CD14-positive monocyte (primary cell): ENCODE data around the gene DENND1B. TPM values are rescaled to one million over a fixed set of nuclear protein-coding genes. Genes with fewer than 3 reads are reported as not detected.

Experiments
- DNase-seq, 3 donors: peaks; one replicate each; pipeline ENCODE4 v3.0.0-alpha.2; 2011 to 2022
- H2AFZ ChIP-seq: 2 replicates; pipeline ENCODE4 v1.6.0; 2012; ENCODE audit warnings: mild to moderate bottlenecking, low read depth, low read length, inconsistent platforms; ENCODE audit not compliant: insufficient read depth, poor library complexity, severe bottlenecking
- H3K27ac ChIP-seq, 2 donors: 1 replicate in 1 of 2; 2 replicates in 1 of 2; pipeline ENCODE4 v1.5.1; 2012 to 2013; ENCODE audit warnings: low read length in 2 of 2, control low read depth in 1 of 2, inconsistent platforms in 1 of 2, low read depth in 1 of 2, mild to moderate bottlenecking in 1 of 2
- H3K27me3 ChIP-seq, 2 donors: one replicate each; pipeline versions ENCODE4 v1.6.0 to v1.6.1; 2011 to 2013; ENCODE audit warnings: low read length in 2 of 2; ENCODE audit not compliant: control insufficient read depth in 2 of 2, insufficient read depth in 2 of 2
- H3K36me3 ChIP-seq, 2 donors: replicated peaks in 1 of 2; 1 replicate in 1 of 2; 2 replicates in 1 of 2; pipeline versions ENCODE4 v1.5.1 to v1.6.1; 2012 to 2013; ENCODE audit warnings: low read length in 2 of 2, control low read depth in 1 of 2, inconsistent platforms in 1 of 2, mild to moderate bottlenecking in 1 of 2; ENCODE audit not compliant: insufficient read depth in 2 of 2, control insufficient read depth in 1 of 2
- H3K4me1 ChIP-seq, 2 donors: 1 replicate in 1 of 2; 2 replicates in 1 of 2; pipeline versions ENCODE4 v1.5.1 to v1.6.1; 2012 to 2013; ENCODE audit warnings: low read length in 2 of 2, control low read depth in 1 of 2, inconsistent platforms in 1 of 2, mild to moderate bottlenecking in 1 of 2, moderate library complexity in 1 of 2; ENCODE audit not compliant: insufficient read depth in 2 of 2, control insufficient read depth in 1 of 2
- H3K4me2 ChIP-seq: replicated peaks from 2 replicates; pipeline ENCODE3; 2012; ENCODE audit warnings: low read length, moderate library complexity, mild to moderate bottlenecking; ENCODE audit not compliant: poor library complexity, severe bottlenecking; ENCODE audit errors: extremely low read depth
- H3K4me3 ChIP-seq, 3 experiments: fragments of 200-600 bp in 1 of 3; sonication (generic) in 1 of 3; replicated peaks in 1 of 3; 1 replicate in 2 of 3; 2 replicates in 1 of 3; pipeline ENCODE4 v1.5.1; 2011 to 2013; ENCODE audit warnings: low read length in 3 of 3, mild to moderate bottlenecking in 3 of 3, control low read depth in 2 of 3, low read depth in 2 of 3, inconsistent platforms in 1 of 3, moderate library complexity in 1 of 3
- H3K79me2 ChIP-seq: 2 replicates; pipeline ENCODE4 v1.6.0; 2012; ENCODE audit warnings: mild to moderate bottlenecking, control low read depth, inconsistent platforms, low read length, moderate library complexity; ENCODE audit not compliant: insufficient read depth
- H3K9ac ChIP-seq: 2 replicates; pipeline ENCODE4 v1.6.0; 2017; ENCODE audit warnings: low read length, mild to moderate bottlenecking; ENCODE audit not compliant: insufficient read depth, poor library complexity, severe bottlenecking
- H3K9me3 ChIP-seq, 2 donors: replicated peaks in 1 of 2; 1 replicate in 1 of 2; 2 replicates in 1 of 2; pipeline versions ENCODE4 v1.5.1 to v1.6.1; 2012 to 2013; ENCODE audit warnings: low read length in 2 of 2, control low read depth in 1 of 2; ENCODE audit not compliant: control insufficient read depth in 1 of 2, insufficient read depth in 1 of 2
- H4K20me1 ChIP-seq: 2 replicates; pipeline ENCODE4 v1.6.0; 2012; ENCODE audit warnings: mild to moderate bottlenecking, low read length, control low read depth, moderate library complexity; ENCODE audit not compliant: insufficient read depth
- H3K27ac Mint-ChIP-seq, 7 donors: one replicate each; pipeline ENCODE4 v1.8.0; 2020; ENCODE audit warnings: mild to moderate bottlenecking in 7 of 7, mixed read lengths in 7 of 7, moderate library complexity in 6 of 7, inconsistent platforms in 2 of 7
- H3K27me3 Mint-ChIP-seq, 3 donors: one replicate each; pipeline ENCODE4 v1.8.0; 2021 to 2022; ENCODE audit warnings: low read depth in 3 of 3, mild to moderate bottlenecking in 3 of 3, mixed read lengths in 3 of 3, moderate library complexity in 3 of 3, inconsistent platforms in 1 of 3
- H3K36me3 Mint-ChIP-seq, 2 donors: one replicate each; pipeline ENCODE4 v1.8.0; 2020; ENCODE audit warnings: mixed read lengths in 2 of 2, inconsistent platforms in 1 of 2, mild to moderate bottlenecking in 1 of 2
- H3K4me1 Mint-ChIP-seq: one replicate; pipeline ENCODE4 v1.8.0; 2020; ENCODE audit warnings: mild to moderate bottlenecking, mixed read lengths
- H3K4me3 Mint-ChIP-seq, 2 donors: one replicate each; pipeline ENCODE4 v1.8.0; 2020; ENCODE audit warnings: mild to moderate bottlenecking in 2 of 2, mixed read lengths in 2 of 2, moderate library complexity in 1 of 2
- H3K9me3 Mint-ChIP-seq, 7 donors: one replicate each; pipeline ENCODE4 v1.8.0; 2020 to 2022; ENCODE audit warnings: mixed read lengths in 7 of 7, mild to moderate bottlenecking in 6 of 7, moderate library complexity in 6 of 7, inconsistent platforms in 2 of 7
- WGBS: methylation state at CpG from one replicate; pipeline ENCODE4 v1.1.5; 2013; ENCODE audit warnings: missing lambda C conversion rate; ENCODE audit not compliant: insufficient coverage; 5-methylcytosine and 5-hydroxymethylcytosine counted together
- intact Hi-C, 2 donors: fragments of 100-400 bp; cut with micrococcal nuclease; formaldehyde crosslinking; loops; one replicate each; pipeline versions ENCODE4 v1.15.0 to v1.15.1; 2023
- polyA plus RNA-seq, 3 donors: library from polyadenylated mRNA; depleted of rRNA in 1 of 3; unstranded in 2 of 3; stranded (reverse) in 1 of 3; fragments of 300-500 nt in 2 of 3; fragments of >200 nt in 1 of 3; fragmentation: Illumina TruSeq in 2 of 3; gene quantifications; 1 replicate in 2 of 3; 2 replicates in 1 of 3; pipeline ENCODE4 v1.2.3, GENCODE V29; 2012 to 2021
- TF ChIP-seq, protein P1 (sequence below): fragments of 200-600 bp; IDR thresholded peaks from one replicate; pipeline ENCODE4 v1.8.0; 2022; ENCODE audit warnings: antibody characterized with exemption, mild to moderate bottlenecking

Gene DENND1B
- polyA plus RNA-seq, 3 donors, result 3.0 to 8.2 (median 5.7) TPM

DNA sequence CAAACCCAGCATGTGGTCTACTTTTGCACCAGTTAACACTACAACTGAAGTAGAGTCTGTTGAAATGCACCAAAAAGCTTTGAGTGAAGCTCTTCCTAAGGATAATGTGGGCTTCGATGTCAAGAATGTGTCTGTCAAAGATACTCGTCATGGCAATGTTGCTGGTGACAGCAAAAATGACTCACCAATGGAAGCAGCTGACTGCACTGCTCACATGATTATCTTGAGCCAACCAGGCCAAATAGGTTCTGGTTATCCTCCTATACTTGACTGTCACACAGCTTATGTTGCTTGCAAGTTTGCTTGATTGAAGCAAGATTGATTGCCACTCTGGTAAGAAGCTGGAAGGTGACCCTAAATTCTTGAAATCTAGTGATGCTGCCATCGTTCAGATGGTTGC lies 85.2 kb downstream of the DENND1B start:
- peaks cover 2% of the 10 kb centered on the region for H3K4me1 Mint-ChIP-seq
- Histone ChIP-seq H3K9ac (no peak overlapping the region), H3K36me3 (peaks cover 0 to 17% of the 10 kb centered on the region in 2 donors), H3K4me3 (no peak overlapping the region), H3K27ac (no peak overlapping the region), H3K79me2 (peaks cover 20% of the 10 kb centered on the region), H4K20me1 (no peaks in the 10 kb centered on the region), H3K9me3 (peaks cover 0 to 7% of the 10 kb centered on the region in 2 donors), H3K4me2 (no peak overlapping the region), H3K27me3 (no peaks in the 10 kb centered on the region), H2AFZ (no peak overlapping the region), H3K4me1 (no peaks in the 10 kb centered on the region)
- H3K36me3 Mint-ChIP-seq, result peaks cover 12 to 13% of the 10 kb centered on the region in 2 donors
- intact Hi-C loops, result no loop called here
- H3K27me3 Mint-ChIP-seq, result no peaks in the 10 kb centered on the region
- peak in 1 of 3 donors; percentile 3 for DNase-seq
- peaks cover 6 to 11% (median 8%) of the 10 kb centered on the region in 7 donors for H3K9me3 Mint-ChIP-seq
- H3K4me3 Mint-ChIP-seq, result no peak overlapping the region
- TF ChIP-seq, protein P1, sequence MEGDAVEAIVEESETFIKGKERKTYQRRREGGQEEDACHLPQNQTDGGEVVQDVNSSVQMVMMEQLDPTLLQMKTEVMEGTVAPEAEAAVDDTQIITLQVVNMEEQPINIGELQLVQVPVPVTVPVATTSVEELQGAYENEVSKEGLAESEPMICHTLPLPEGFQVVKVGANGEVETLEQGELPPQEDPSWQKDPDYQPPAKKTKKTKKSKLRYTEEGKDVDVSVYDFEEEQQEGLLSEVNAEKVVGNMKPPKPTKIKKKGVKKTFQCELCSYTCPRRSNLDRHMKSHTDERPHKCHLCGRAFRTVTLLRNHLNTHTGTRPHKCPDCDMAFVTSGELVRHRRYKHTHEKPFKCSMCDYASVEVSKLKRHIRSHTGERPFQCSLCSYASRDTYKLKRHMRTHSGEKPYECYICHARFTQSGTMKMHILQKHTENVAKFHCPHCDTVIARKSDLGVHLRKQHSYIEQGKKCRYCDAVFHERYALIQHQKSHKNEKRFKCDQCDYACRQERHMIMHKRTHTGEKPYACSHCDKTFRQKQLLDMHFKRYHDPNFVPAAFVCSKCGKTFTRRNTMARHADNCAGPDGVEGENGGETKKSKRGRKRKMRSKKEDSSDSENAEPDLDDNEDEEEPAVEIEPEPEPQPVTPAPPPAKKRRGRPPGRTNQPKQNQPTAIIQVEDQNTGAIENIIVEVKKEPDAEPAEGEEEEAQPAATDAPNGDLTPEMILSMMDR, result no peak
- WGBS, result 91% methylated on average over 3 of the region's 3 CpGs
- no peak overlapping the region for H3K27ac Mint-ChIP-seq

- intact Hi-C loops, result no loop called here
Observed at GRCh38 chr1:197688233-197688632, 87.0 kb downstream of the DENND1B start.

More at GRCh38 chr1:197688233-197688632, 87.0 kb downstream of the DENND1B start:
- Histone ChIP-seq H3K9ac (no peak overlapping the region), H3K4me1 (no peaks in the 10 kb centered on the region), H3K4me3 (no peak overlapping the region), H4K20me1 (peaks cover 4% of the 10 kb centered on the region), H3K36me3 (peaks cover 0 to 17% of the 10 kb centered on the region in 2 donors), H3K9me3 (peaks cover 0 to 7% of the 10 kb centered on the region in 2 donors), H3K27me3 (no peaks in the 10 kb centered on the region), H2AFZ (no peak overlapping the region), H3K79me2 (peaks cover 29% of the 10 kb centered on the region), H3K27ac (no peak overlapping the region), H3K4me2 (no peak overlapping the region)
- Mint-ChIP-seq H3K27me3 (no peaks in the 10 kb centered on the region), H3K4me1 (peaks cover 1% of the 10 kb centered on the region), H3K4me3 (no peak overlapping the region), H3K9me3 (peaks cover 6 to 11% (median 8%) of the 10 kb centered on the region in 7 donors), H3K36me3 (peaks cover 12 to 13% of the 10 kb centered on the region in 2 donors), H3K27ac (no peak overlapping the region)
- DNase-seq, result no peak
- TF ChIP-seq, protein P1, result no peak
- no CpG with 5 or more reads among the region's 1 CpG for whole genome bisulfite sequencing
